Stomach smooth muscle (tissue), 2 donors: ENCODE results near the gene UNC80.

Experiments
- H3K27ac ChIP-seq: one replicate; pipeline ENCODE4 v1.7.0; 2013; ENCODE audit warnings: mild to moderate bottlenecking, low read length, inconsistent platforms
- H3K27me3 ChIP-seq, 2 donors: one replicate each; pipeline ENCODE4 v1.7.0; 2013; ENCODE audit warnings: low read length in 2 of 2; ENCODE audit not compliant: insufficient read depth in 2 of 2, control insufficient read depth in 1 of 2
- H3K36me3 ChIP-seq, 2 donors: one replicate each; pipeline ENCODE4 v1.7.0; 2013; ENCODE audit warnings: low read length in 2 of 2; ENCODE audit not compliant: control insufficient read depth in 2 of 2, insufficient read depth in 2 of 2
- H3K4me1 ChIP-seq: one replicate; pipeline ENCODE4 v1.7.0; 2013; ENCODE audit warnings: low read length; ENCODE audit not compliant: control insufficient read depth, insufficient read depth
- H3K4me3 ChIP-seq, 2 donors: one replicate each; pipeline ENCODE4 v1.7.0; 2013; ENCODE audit warnings: low read length in 2 of 2
- H3K9ac ChIP-seq, 2 donors: one replicate each; pipeline ENCODE4 v1.7.0; 2013; ENCODE audit warnings: low read length in 2 of 2, mild to moderate bottlenecking in 1 of 2
- H3K9me3 ChIP-seq, 2 donors: one replicate each; pipeline ENCODE4 v1.7.0; 2013; ENCODE audit warnings: low read length in 2 of 2; ENCODE audit not compliant: control insufficient read depth in 2 of 2
- donor health status: healthy.
- donor health status: Pancreatic carcinoma.

Gene UNC80

GRCh38 chr2:209960676-209961630 is 189.3 kb downstream of the UNC80 start:
- no peak overlapping the region for H3K27ac ChIP-seq
- H3K4me3 ChIP-seq = no peak overlapping the region
- H3K36me3 ChIP-seq = no peaks in the 10 kb centered on the region
- no peaks in the 10 kb centered on the region for H3K27me3 ChIP-seq
- H3K9ac ChIP-seq = no peak overlapping the region
- H3K9me3 ChIP-seq = no peaks in the 10 kb centered on the region
- no peaks in the 10 kb centered on the region for H3K4me1 ChIP-seq

- Histone ChIP-seq H3K4me3 (no peak overlapping the region), H3K27me3 (no peaks in the 10 kb centered on the region), H3K4me1 (no peaks in the 10 kb centered on the region), H3K27ac (no peak overlapping the region), H3K9ac (no peak overlapping the region), H3K36me3 (no peaks in the 10 kb centered on the region), H3K9me3 (no peaks in the 10 kb centered on the region)
Observed at GRCh38 chr2:209965723-209966122, 194.1 kb downstream of the UNC80 start.

- H3K9me3 ChIP-seq = no peaks in the 10 kb centered on the region
- H3K27me3 ChIP-seq = no peaks in the 10 kb centered on the region
- no peaks in the 10 kb centered on the region for H3K4me1 ChIP-seq
- H3K9ac ChIP-seq = no peak overlapping the region
- H3K36me3 ChIP-seq = no peaks in the 10 kb centered on the region
- no peak overlapping the region for H3K27ac ChIP-seq
- H3K4me3 ChIP-seq = no peak overlapping the region
Observed at GRCh38 chr2:209969692-209970091, 198.1 kb downstream of the UNC80 start.

DNA sequence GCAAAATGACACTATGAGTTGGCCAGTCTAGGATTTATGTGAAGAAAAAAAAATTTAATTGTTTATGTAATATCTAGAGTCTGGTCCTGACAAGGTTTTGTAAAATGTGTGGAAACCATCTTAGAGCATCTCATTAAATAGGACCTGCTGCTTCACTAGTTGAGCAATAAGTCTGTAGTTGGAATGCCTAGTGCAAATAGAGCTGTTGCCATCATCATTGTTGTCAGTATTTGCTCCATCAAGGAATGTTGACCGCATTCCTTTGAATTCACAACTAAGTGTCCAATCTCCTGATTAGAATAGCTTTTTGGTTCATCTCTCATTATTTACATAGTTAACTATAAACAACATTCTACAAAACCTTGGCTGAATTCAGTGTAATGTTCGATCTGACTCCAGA is 198.6 kb downstream of the UNC80 start:
- H3K4me3 ChIP-seq = no peak overlapping the region
- no peaks in the 10 kb centered on the region for H3K4me1 ChIP-seq
- no peaks in the 10 kb centered on the region for H3K27me3 ChIP-seq
- no peaks in the 10 kb centered on the region for H3K9me3 ChIP-seq
- H3K27ac ChIP-seq = no peak overlapping the region
- H3K36me3 ChIP-seq = no peaks in the 10 kb centered on the region
- no peak overlapping the region for H3K9ac ChIP-seq

- Histone ChIP-seq H3K27ac (no peak overlapping the region), H3K9me3 (no peaks in the 10 kb centered on the region), H3K36me3 (no peaks in the 10 kb centered on the region), H3K9ac (no peak overlapping the region), H3K27me3 (no peaks in the 10 kb centered on the region), H3K4me3 (no peak overlapping the region), H3K4me1 (no peaks in the 10 kb centered on the region)
Observed at GRCh38 chr2:209970711-209971110, 199.1 kb downstream of the UNC80 start.

DNA sequence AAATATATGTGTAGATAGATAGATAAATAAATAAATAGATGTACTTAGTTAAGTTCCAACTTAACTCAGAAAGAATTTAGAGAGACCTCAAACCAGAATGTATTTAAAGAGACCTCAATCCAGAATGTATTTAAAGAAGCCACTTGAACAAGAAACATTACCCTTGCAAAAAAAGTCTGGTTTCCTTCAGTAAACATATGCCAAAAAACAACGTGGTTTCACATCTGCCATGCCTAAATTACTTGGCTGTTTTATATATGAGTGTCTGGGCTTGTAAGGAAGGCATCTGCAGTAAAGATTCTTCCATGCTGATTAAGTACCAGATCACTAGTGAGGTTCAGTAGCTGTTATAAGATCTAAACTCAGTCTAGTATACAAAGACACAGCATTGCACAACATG is 201.7 kb downstream of the UNC80 start:
- Histone ChIP-seq H3K36me3 (no peaks in the 10 kb centered on the region), H3K4me1 (no peaks in the 10 kb centered on the region), H3K4me3 (no peak overlapping the region), H3K9me3 (no peaks in the 10 kb centered on the region), H3K27ac (no peak overlapping the region), H3K27me3 (no peaks in the 10 kb centered on the region), H3K9ac (no peak overlapping the region)

GRCh38 chr2:209974576-209974975 is 202.9 kb downstream of the UNC80 start:
- Histone ChIP-seq H3K27ac (no peak overlapping the region), H3K9ac (no peak overlapping the region), H3K27me3 (no peaks in the 10 kb centered on the region), H3K4me3 (no peak overlapping the region), H3K36me3 (no peaks in the 10 kb centered on the region), H3K4me1 (no peaks in the 10 kb centered on the region), H3K9me3 (no peaks in the 10 kb centered on the region)

DNA sequence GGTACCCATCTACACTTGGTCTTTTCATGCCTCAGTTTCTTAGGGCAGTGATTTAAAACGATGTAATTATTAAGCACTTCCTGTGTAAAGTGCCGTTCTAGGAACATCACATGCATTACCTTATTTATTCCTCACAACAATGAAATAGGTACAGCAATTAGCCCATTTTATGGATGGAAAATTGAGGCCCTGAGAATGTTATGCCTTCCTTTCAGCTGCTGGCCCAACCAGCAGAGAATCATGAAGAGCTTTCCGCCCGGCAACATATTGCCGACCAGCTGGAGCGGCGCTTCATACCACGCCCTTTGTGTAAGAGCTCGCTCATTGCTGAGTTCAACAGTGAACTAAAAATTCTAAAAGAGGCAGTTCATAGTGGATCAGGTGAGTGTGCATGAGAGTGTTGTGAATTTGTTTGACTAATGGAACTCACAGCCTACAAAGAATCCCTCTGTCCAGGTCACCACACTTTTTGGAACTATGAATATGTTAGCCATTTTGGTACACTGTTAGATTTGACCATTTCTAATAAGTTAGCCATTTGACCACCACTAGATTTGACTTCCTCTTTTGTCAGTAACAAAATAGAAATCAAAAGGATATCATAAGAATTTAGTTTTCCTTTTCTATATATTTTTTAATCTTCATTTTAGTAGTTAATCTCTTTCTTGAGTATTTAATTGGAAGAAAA is 205.2 kb downstream of the UNC80 start:
- Histone ChIP-seq H3K9me3 (no peaks in the 10 kb centered on the region), H3K36me3 (no peaks in the 10 kb centered on the region), H3K27me3 (no peaks in the 10 kb centered on the region), H3K4me1 (no peaks in the 10 kb centered on the region), H3K9ac (no peak overlapping the region), H3K4me3 (no peak overlapping the region), H3K27ac (no peak overlapping the region)

- no peaks in the 10 kb centered on the region for H3K27me3 ChIP-seq
- H3K27ac ChIP-seq = no peak overlapping the region
- no peak overlapping the region for H3K4me3 ChIP-seq
- no peaks in the 10 kb centered on the region for H3K9me3 ChIP-seq
- no peaks in the 10 kb centered on the region for H3K4me1 ChIP-seq
- no peak overlapping the region for H3K9ac ChIP-seq
- H3K36me3 ChIP-seq = no peaks in the 10 kb centered on the region
Observed at GRCh38 chr2:209977386-209978239, 206.0 kb downstream of the UNC80 start.

GRCh38 chr2:209984291-209984690 is 212.7 kb downstream of the UNC80 start:
- H3K4me3 ChIP-seq = no peak overlapping the region
- H3K4me1 ChIP-seq = no peaks in the 10 kb centered on the region
- H3K9ac ChIP-seq = no peak overlapping the region
- no peak overlapping the region for H3K27ac ChIP-seq
- H3K27me3 ChIP-seq = no peaks in the 10 kb centered on the region
- H3K36me3 ChIP-seq = no peaks in the 10 kb centered on the region
- H3K9me3 ChIP-seq = no peaks in the 10 kb centered on the region
